ACC112 (cell line): Measurements from ENCODE around the gene HS6ST1.
"Not testable (repeated sequence)": the region's sequence is repeated elsewhere in the genome, so short reads cannot be mapped to it uniquely, and the experiment has no call there.

Experiments
- H2AFZ ChIP-seq: fragments of 200-600 bp; sonication (generic); one replicate; pipeline ENCODE4 v1.6.0; 2017; ENCODE audit warnings: antibody characterized with exemption, low read length; ENCODE audit not compliant: unreplicated experiment
- H3K27ac ChIP-seq: fragments of 200-600 bp; sonication (generic); 2 replicates; pipeline ENCODE4 v1.5.1; 2014; ENCODE audit warnings: low read depth, mild to moderate bottlenecking, antibody characterized with exemption, low read length, moderate library complexity
- H3K27me3 ChIP-seq: fragments of 200-600 bp; sonication (generic); 2 replicates; pipeline ENCODE4 v1.6.1; 2014; ENCODE audit warnings: mild to moderate bottlenecking, antibody characterized with exemption, low read length, moderate library complexity, mixed read lengths; ENCODE audit not compliant: insufficient read depth
- H3K36me3 ChIP-seq: fragments of 200-600 bp; sonication (generic); 2 replicates; pipeline ENCODE4 v1.6.1; 2016; ENCODE audit warnings: mild to moderate bottlenecking, antibody characterized with exemption, low read length, moderate library complexity, mixed read lengths; ENCODE audit not compliant: insufficient read depth
- H3K4me1 ChIP-seq: fragments of 200-600 bp; sonication (generic); one replicate; pipeline ENCODE4 v1.6.1; 2016; ENCODE audit warnings: low read length, mixed read lengths; ENCODE audit not compliant: insufficient read depth, unreplicated experiment, control insufficient read depth
- H3K4me3 ChIP-seq: fragments of 200-600 bp; sonication (generic); 2 replicates; pipeline ENCODE4 v1.5.1; 2014; ENCODE audit warnings: mild to moderate bottlenecking, low read depth, low read length
- H3K79me2 ChIP-seq: fragments of 200-600 bp; sonication (generic); one replicate; pipeline ENCODE4 v1.6.0; 2016; ENCODE audit warnings: low read length; ENCODE audit not compliant: control insufficient read depth, unreplicated experiment, insufficient read depth

The HS6ST1 gene

DNA sequence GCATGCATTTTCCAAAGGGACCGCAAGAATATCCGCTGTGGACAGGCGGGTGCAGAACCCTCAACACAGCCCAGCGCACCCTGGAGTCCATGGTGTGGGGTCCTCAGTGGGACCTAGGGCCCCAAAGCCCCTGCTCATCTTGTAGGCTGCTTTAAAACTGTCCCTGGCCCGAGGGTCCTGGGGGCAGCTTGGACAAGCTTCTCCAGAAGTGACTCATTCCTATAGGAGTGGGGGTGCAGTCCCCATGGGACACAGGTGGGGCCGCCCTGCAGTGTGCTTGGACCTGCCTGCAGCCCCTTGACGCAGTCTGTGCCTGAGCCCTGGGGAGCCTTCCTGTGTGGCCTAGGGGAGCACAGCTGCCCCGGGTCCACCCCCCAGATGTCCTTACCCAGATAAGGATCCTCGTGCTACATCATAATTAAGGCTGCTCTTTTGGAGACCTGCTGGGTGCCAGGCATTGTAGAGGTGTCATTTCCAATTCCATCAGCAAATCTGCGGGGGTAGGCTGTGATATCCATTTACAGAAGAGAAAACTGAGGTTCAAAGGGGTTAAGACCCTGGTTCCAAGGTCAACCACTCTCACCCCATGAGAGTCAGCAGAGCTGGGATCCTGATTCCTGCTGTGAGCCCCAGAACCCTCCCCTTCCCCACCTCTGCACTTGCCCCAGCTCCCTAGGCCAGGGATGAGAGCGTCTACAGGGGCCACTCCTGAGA lies 1.7 kb upstream of the HS6ST1 start:
- H3K4me3 ChIP-seq: no peak overlapping the region
- peaks cover 5% of the 10 kb centered on the region; the same call in 1 of the 2 replicates for H3K27me3 ChIP-seq
- H3K27ac ChIP-seq: no peak overlapping the region
- H3K79me2 ChIP-seq: peaks cover 11% of the 10 kb centered on the region
- no peak overlapping the region for H2AFZ ChIP-seq
- peaks cover 11% of the 10 kb centered on the region for H3K4me1 ChIP-seq
- no peaks in the 10 kb centered on the region for H3K36me3 ChIP-seq

DNA sequence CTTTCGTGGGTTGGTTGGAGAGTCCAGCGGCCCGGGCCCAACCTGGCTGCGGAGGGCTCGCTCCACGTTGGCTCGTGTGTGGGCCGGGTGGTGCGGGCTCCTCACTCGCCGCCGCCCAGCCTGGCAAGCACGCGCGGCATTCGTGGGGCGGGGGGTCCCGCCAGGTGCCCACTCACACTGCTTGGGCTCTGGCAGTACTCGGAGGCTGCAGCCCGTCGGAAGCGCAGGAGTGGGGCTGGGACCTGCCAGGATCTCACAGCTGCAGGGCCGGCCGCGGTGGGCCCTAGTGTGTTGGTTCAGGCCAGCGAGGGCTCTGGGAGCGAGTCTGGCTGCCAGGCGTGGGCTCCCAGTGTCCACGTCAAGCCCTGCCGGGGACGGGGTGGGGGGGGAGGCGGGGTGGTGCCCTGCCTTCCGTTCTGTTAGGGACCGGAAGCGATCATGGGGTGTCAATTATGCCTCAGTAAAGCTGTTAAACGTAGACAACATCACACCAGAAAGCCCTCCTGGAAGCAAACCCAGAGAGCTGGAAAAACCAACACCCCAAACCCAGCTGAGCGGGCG lies 1.0 kb upstream of the HS6ST1 start:
- peaks cover 11% of the 10 kb centered on the region for H3K79me2 ChIP-seq
- H3K27ac ChIP-seq: no peak overlapping the region
- H2AFZ ChIP-seq: no peak overlapping the region
- H3K4me1 ChIP-seq: peaks cover 11% of the 10 kb centered on the region
- no peaks in the 10 kb centered on the region for H3K36me3 ChIP-seq
- H3K27me3 ChIP-seq: peaks cover 5% of the 10 kb centered on the region; the same call in 1 of the 2 replicates
- peak overlapping the region; percentile 93; the same call in 1 of the 2 replicates for H3K4me3 ChIP-seq

DNA sequence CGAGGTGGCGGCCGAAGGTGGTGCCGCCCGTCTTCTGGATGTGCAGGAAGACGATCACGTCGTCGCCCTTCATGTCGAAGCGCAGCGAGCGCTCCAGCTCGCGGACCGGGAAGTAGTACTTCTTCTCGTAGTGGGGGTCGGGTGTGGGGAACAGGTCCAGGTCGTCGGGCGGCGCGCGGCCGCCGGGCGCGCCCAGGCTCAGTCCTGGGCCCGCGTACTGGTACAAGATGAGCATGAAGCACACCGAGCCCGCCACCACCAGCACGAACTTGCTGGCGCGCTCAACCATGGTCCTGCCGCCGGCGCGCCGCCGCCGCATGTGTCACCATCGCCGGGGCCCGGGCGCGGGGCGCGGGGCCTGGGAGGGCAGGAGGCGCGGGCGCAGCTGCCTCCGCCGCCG lies 423 bp downstream of the HS6ST1 start:
- Histone ChIP-seq H3K4me3 (peak overlapping the region; percentile 90; the same call in 1 of the 2 replicates), H3K79me2 (peaks cover 11% of the 10 kb centered on the region), H3K4me1 (peaks cover 11% of the 10 kb centered on the region)
- H3K27me3 ChIP-seq, H2AFZ ChIP-seq, H3K36me3 ChIP-seq, H3K27ac ChIP-seq: not testable (repeated sequence)

DNA sequence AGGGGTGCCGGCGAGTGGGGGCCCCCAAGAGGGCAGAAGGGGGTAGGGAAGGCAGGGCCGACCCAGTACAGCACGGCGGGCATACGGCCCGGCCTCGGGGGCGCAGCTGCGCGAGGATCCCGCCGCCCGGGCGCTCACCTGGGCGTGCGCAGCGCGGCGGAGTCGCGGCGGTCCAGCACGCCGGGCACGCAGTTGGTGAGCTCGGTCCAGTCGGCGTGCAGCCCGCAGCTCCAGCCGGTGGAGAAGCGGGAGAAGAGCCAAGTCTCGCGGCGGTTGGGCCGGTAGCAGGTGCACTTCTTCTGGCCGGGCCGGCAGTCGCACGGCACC lies 806 bp downstream of the HS6ST1 start:
- H3K27me3 ChIP-seq, H3K36me3 ChIP-seq, H2AFZ ChIP-seq, H3K27ac ChIP-seq: not testable (repeated sequence)
- Histone ChIP-seq H3K4me3 (peak overlapping the region; percentile 90), H3K79me2 (peaks cover 14% of the 10 kb centered on the region), H3K4me1 (peaks cover 11% of the 10 kb centered on the region)

DNA sequence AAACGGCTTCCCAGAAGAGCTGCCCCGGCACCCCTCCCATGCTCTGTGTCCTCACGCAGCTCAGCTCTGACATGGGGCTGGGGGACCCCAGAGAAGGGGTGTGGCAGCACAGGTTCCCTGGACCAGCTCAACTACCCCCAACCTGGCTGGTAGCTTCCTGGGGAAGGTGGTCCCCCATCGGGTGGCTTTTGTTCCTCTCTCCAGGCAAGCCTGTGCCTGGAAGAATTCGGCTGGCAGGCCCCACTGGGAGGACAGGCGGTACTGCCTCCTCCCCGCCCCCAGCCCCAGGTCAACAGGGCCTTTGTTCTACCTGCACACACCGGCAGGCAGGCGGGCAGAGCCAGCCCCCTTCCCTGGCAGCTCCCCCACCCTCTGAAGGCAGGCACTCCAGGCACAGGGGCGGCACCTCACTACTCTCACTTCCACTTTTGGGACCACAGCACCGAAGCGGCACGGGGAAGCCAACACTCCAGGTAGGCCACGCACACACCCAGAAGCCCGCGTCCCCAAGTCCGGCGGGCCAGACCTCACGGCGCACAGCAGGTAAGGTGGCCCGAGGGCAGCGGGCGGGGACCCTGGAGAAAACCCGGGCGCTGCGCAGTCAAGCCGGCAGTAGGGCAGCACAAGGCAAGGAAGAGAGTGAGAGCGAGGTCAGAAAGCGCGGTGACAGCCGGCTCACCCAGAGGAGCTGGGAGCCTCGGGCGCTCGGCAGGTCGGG lies 1.3 kb downstream of the HS6ST1 start:
- H3K27me3 ChIP-seq: peaks cover 5% of the 10 kb centered on the region; the same call in 1 of the 2 replicates
- peaks cover 15% of the 10 kb centered on the region for H3K79me2 ChIP-seq
- H3K36me3 ChIP-seq: no peaks in the 10 kb centered on the region
- H3K4me1 ChIP-seq: peaks cover 11% of the 10 kb centered on the region
- peak overlapping the region; percentile 90 for H3K4me3 ChIP-seq
- H2AFZ ChIP-seq: no peak overlapping the region
- H3K27ac ChIP-seq: no peak overlapping the region

DNA sequence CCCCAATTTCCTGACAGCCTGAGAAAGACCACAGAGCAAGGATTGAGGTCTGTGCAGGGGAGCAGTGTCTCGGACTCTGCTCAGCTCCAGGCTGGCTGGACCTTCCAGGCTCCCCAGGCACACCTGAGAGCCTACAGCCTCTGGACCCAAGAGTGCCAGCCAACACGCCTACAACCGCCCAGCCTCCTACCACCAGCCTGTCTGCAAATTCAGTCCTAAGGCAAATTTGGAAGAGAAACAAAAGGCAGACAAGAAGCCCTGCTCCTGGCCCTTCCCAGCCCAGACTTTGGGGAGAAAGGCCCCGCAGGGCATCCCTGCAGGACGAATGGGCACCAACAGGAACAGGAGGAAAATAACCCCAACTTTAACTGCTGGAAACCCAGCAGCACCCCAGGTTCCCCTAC lies 1.9 kb downstream of the HS6ST1 start:
- Histone ChIP-seq H3K27ac (no peak overlapping the region), H3K36me3 (no peaks in the 10 kb centered on the region), H3K4me1 (peaks cover 11% of the 10 kb centered on the region), H2AFZ (no peak overlapping the region), H3K4me3 (peak overlapping the region; percentile 90), H3K27me3 (peaks cover 5% of the 10 kb centered on the region; the same call in 1 of the 2 replicates), H3K79me2 (peaks cover 15% of the 10 kb centered on the region)

DNA sequence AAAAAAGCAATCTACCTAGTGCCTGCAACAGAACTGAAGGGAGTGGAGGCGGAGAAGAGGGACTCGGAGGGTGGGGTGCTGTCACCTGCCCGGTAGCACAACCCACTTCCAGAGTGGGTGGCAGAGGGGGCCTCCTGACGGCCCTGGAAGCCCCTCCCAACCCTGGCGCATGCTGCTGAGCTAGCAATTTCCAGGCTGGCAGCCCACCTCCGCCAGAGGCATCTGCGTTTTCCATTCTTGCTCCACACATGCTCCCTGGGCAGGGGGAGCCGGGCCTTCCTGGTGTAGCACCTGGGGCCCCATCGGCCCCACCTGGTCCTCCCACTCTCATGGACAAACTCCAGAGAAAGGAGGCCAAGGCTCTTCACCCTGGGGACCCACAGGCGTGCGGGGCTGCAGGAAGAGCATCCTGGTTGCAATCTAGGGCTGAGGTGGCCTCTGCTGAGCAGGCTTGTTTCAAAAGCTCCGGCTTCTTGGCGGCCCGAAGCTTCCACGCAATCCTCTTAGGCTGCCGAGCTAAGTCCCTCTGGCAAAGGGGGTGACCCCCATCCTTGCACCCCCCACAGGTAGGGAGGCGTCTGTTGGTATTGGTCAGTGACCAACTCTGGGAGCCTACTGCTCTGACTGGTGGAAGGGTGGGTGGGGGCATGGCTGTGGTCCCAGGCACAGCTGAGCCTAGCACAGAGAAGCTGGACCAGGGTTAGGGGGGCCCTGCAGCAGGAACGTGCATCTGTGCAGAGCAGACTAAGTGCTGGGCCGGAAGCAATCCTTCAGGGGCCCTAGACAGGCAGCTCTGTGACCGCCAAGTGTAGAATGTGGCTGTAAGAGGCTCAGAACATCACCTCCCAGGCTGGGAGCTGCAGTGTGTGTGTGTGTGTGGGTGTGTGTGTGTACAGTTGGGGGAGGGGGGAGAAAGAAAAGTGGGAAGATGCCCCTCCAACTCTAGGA lies 2.6 kb downstream of the HS6ST1 start:
- no peaks in the 10 kb centered on the region for H3K36me3 ChIP-seq
- H3K4me3 ChIP-seq: peak overlapping the region; percentile 90; the same call in 1 of the 2 replicates
- H3K79me2 ChIP-seq: peaks cover 15% of the 10 kb centered on the region
- peaks cover 8% of the 10 kb centered on the region for H3K4me1 ChIP-seq
- H3K27me3 ChIP-seq: peaks cover 5% of the 10 kb centered on the region; the same call in 1 of the 2 replicates
- H3K27ac ChIP-seq: no peak overlapping the region
- H2AFZ ChIP-seq: no peak overlapping the region

DNA sequence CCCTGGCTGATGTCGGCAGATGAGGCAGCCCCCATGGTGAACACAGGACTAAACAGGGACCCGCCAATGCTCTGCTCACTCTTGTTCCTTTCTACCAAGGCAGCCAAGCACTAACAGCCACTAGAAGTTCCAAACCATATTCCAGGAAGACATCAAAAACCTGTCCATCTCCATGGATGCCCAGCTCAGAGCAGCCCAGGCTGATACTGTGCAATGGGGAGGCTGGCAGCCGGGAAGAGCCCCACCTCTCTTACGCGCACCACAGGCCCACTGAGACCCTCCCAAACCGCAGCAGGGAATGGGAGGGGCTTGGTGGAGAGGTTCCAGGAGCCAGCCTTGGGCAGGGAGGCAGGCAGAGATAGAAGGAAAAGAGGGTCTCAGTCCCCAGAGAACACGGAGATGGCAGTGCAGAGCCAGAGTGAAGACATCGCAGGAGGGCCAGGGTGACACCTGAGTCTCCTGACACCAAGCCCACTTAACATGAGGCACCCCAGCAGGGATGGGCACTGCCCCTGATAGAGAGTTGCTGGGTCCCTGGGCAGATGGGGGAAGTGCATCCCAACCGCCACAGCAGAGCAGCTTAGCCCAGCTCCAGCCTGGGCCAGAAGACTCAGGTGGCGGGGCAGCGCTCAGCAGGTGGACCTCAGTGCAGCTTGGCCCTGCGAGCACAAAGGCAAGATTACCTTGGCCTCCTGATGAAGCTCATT lies 3.4 kb downstream of the HS6ST1 start:
- Histone ChIP-seq H3K36me3 (no peaks in the 10 kb centered on the region), H3K27me3 (peaks cover 5% of the 10 kb centered on the region; the same call in 1 of the 2 replicates), H3K4me3 (no peak overlapping the region), H3K79me2 (peaks cover 15% of the 10 kb centered on the region), H2AFZ (no peak overlapping the region), H3K4me1 (peaks cover 8% of the 10 kb centered on the region), H3K27ac (no peak overlapping the region)

DNA sequence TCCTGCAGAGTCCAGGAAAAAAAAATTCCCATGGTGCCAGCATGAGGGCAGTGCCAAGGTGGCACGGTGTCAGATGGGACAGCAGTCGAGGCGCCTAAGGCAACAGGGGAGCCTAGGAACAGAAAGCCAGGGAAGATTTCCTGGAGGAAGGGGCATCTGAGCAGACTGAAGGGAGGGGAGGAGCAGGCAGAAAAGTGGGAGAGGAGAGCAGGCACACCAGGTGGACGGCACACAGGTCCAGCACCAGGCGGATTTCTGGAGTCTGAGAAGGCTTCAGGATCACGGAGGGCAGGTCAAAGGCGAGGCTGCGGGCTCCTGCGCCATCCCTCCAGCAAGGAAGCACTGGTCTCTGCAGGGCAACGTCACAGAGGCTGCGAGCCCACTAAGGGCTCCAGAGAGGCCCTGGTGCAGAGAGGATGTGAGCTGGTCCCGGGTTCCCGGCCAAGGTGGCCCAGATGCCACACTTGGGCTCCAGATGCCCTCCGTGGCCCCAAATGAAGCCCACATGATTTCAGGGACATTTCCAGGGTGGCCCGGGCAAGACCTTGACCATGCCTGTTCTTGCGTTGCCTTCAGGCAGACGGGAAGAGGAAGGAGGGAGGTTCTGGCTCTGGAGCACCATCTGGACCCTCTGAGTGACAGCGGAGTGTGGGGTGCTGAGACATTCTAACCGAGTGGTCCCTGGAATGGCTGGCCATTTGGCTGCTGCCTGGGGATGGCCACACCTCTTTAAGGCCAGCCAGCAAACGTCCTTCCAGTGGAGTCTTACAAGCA lies 4.1 kb downstream of the HS6ST1 start:
- no peak overlapping the region for H3K27ac ChIP-seq
- peaks cover 15% of the 10 kb centered on the region for H3K79me2 ChIP-seq
- H2AFZ ChIP-seq: no peak overlapping the region
- H3K4me1 ChIP-seq: peaks cover 8% of the 10 kb centered on the region
- peaks cover 5% of the 10 kb centered on the region; the same call in 1 of the 2 replicates for H3K27me3 ChIP-seq
- no peaks in the 10 kb centered on the region for H3K36me3 ChIP-seq
- no peak overlapping the region for H3K4me3 ChIP-seq
